OCI-LY7 (cell line): ENCODE results near the gene NBPF26.
"Not testable (repeated sequence)": the region's sequence is repeated elsewhere in the genome, so short reads cannot be mapped to it uniquely, and the experiment has no call there.

Experiments
- EZH2phosphoT487 ChIP-seq: fragments of 200-600 bp; sonication (generic); IDR thresholded peaks from 2 replicates; pipeline ENCODE4 v1.6.1; 2018; ENCODE audit warnings: low read depth, borderline replicate concordance, mild to moderate bottlenecking, mixed run types, antibody characterized with exemption, low read length, moderate library complexity, mixed read lengths
- TF ChIP-seq, protein P1 (sequence below): fragments of 200-600 bp; sonication (generic); conservative IDR thresholded peaks from 2 replicates; pipeline ENCODE4 v1.5.1; 2014; ENCODE audit warnings: mild to moderate bottlenecking, antibody characterized with exemption, low read length, moderate library complexity, mixed read lengths

DNA sequence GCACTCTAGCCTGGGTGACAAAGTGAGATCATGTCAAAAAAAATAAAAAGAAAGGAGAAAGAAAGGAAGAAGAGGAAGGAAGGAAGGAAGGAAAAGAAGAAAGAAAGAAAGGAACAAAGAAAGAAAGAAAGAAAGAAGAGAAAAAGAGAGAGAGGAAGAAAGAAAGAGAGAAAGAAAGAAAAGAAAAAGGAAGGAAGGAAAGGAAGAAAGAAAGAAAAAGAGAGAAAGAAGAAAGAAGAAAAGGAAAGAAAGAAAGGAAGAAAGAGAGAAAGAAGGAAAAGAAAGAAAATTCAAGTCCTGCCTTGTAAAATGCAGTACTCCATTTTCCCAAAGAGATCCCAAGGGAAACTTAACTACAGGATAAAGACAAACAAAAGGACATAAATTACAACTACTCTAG is 154.5 kb downstream of the NBPF26 start:
- TF ChIP-seq, protein P1, sequence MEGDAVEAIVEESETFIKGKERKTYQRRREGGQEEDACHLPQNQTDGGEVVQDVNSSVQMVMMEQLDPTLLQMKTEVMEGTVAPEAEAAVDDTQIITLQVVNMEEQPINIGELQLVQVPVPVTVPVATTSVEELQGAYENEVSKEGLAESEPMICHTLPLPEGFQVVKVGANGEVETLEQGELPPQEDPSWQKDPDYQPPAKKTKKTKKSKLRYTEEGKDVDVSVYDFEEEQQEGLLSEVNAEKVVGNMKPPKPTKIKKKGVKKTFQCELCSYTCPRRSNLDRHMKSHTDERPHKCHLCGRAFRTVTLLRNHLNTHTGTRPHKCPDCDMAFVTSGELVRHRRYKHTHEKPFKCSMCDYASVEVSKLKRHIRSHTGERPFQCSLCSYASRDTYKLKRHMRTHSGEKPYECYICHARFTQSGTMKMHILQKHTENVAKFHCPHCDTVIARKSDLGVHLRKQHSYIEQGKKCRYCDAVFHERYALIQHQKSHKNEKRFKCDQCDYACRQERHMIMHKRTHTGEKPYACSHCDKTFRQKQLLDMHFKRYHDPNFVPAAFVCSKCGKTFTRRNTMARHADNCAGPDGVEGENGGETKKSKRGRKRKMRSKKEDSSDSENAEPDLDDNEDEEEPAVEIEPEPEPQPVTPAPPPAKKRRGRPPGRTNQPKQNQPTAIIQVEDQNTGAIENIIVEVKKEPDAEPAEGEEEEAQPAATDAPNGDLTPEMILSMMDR: not testable (repeated sequence)
- TF ChIP-seq EZH2phosphoT487: not testable (repeated sequence)
